A549 (cell line): ENCODE data around the gene LHX1. TPM values are rescaled to one million over a fixed set of nuclear protein-coding genes. Genes with fewer than 3 reads are reported as not detected.
A peak's percentile ranks its signal among the peaks of the same experiment; 100 is the strongest.

Source experiments
- ATAC-seq, 2 experiments: fragments of 200-7000 bp in 1 of 2; fragments of >200 bp in 1 of 2; cut with Nextera tagmentation in 1 of 2; cut with Tn5 transposase in 1 of 2; 3 replicates each; pipeline versions ENCODE4 v1.8.0 to v1.9.1; 2018 to 2020; ENCODE audit warnings: mild to moderate bottlenecking in 1 of 2, moderate library complexity in 1 of 2
- CTCF ChIA-PET: fragments of 300-600 bp; sonication (Branson Sonifier 250); formaldehyde crosslinking; extraction: SDS; loops from one replicate; lab custom pipeline; 2021; ENCODE audit warnings: antibody characterized with exemption, inconsistent platforms; lab: Yijun Ruan, JAX
- POLR2A ChIA-PET: fragments of 350-600 bp; formaldehyde crosslinking; extraction: SDS; loops from one replicate; lab custom pipeline; 2021; ENCODE audit warnings: antibody characterized with exemption, inconsistent platforms; lab: Yijun Ruan, JAX
- DNase-seq, 2 experiments: peaks; one replicate each; pipeline versions ENCODE4 v3.0.0 to v3.0.0-alpha.2; 2011 to 2016; ENCODE audit warnings: low read depth in 1 of 2, low spot score in 1 of 2
- FAIRE-seq: peaks from 2 replicates; lab custom pipeline; 2011; peaks lifted over from hg19 to GRCh38; lab: Jason Lieb, UNC
- H3K27ac ChIP-seq, 2 experiments: fragments of >200 bp; sonication (Bioruptor Twin); formaldehyde crosslinking; 3 replicates each; pipeline ENCODE4 v1.5.1; 2016 to 2017
- H3K4me1 ChIP-seq: fragments of >200 bp; sonication (Bioruptor Twin); formaldehyde crosslinking; 3 replicates; pipeline ENCODE4 v1.6.1; 2016
- H3K4me2 ChIP-seq: fragments of >200 bp; sonication (Bioruptor Twin); formaldehyde crosslinking; 3 replicates; pipeline ENCODE4 v1.6.1; 2016
- H3K4me3 ChIP-seq: fragments of >200 bp; sonication (Bioruptor Twin); formaldehyde crosslinking; 3 replicates; pipeline ENCODE4 v1.5.1; 2016
- H3K9me3 ChIP-seq: fragments of >200 bp; sonication (Bioruptor Twin); formaldehyde crosslinking; 3 replicates; pipeline ENCODE4 v1.6.1; 2016
- CBX8 ChIP-seq: fragments of 200-600 bp; sonication (generic); IDR thresholded peaks from 2 replicates; pipeline ENCODE4 v1.6.1; 2016
- CHD2 ChIP-seq: fragments of 150-350 bp; IDR thresholded peaks from 2 replicates; pipeline ENCODE4 v1.6.1; 2014; ENCODE audit warnings: low read length; ENCODE audit not compliant: partially characterized antibody
- CHD4 ChIP-seq: fragments of 200-600 bp; sonication (generic); IDR thresholded peaks from 2 replicates; pipeline ENCODE4 v1.6.1; 2016; ENCODE audit warnings: antibody characterized with exemption, mild to moderate bottlenecking, borderline replicate concordance
- FOSB ChIP-seq: fragments of 250-450 bp; sonication (Bioruptor Pico); IDR thresholded peaks from 2 replicates; pipeline ENCODE4 v1.5.0; 2020; ENCODE audit warnings: mild to moderate bottlenecking, moderate library complexity
- FOSL2 ChIP-seq, 2 experiments: fragments of 450-650 bp in 1 of 2; fragments of >200 bp in 1 of 2; sonication (Bioruptor Twin) in 1 of 2; formaldehyde crosslinking; IDR thresholded peaks; 2 replicates each; pipeline versions ENCODE4 v1.5.0 to v1.6.1; 2016 to 2020; ENCODE audit warnings: mild to moderate bottlenecking in 1 of 2, moderate library complexity in 1 of 2
- HEYL ChIP-seq: fragments of 250-450 bp; sonication (Bioruptor Pico); IDR thresholded peaks from 2 replicates; pipeline ENCODE4 v1.8.0; 2021; ENCODE audit warnings: mild to moderate bottlenecking, moderate library complexity
- HOXA7 ChIP-seq: fragments of 250-450 bp; sonication (Bioruptor Pico); IDR thresholded peaks from 2 replicates; pipeline ENCODE4 v1.5.0; 2020; ENCODE audit warnings: mild to moderate bottlenecking, moderate library complexity
- HOXB13 ChIP-seq: fragments of 250-450 bp; sonication (Bioruptor Pico); IDR thresholded peaks from 2 replicates; pipeline ENCODE4 v1.5.0; 2020; ENCODE audit warnings: low read depth, mild to moderate bottlenecking, moderate library complexity
- HOXB5 ChIP-seq: fragments of 250-450 bp; sonication (Bioruptor Pico); IDR thresholded peaks from 2 replicates; pipeline ENCODE4 v1.5.0; 2020; ENCODE audit warnings: mild to moderate bottlenecking, moderate library complexity
- JUNB ChIP-seq: fragments of >200 bp; sonication (Bioruptor Twin); formaldehyde crosslinking; IDR thresholded peaks from 2 replicates; pipeline ENCODE4 v1.6.1; 2016
- KDM5A ChIP-seq: fragments of 200-600 bp; sonication (generic); IDR thresholded peaks from 2 replicates; pipeline ENCODE4 v1.6.1; 2016; ENCODE audit warnings: antibody characterized with exemption, mild to moderate bottlenecking
- MYC ChIP-seq: IDR thresholded peaks from 2 replicates; pipeline ENCODE4 v1.6.1; 2012; ENCODE audit warnings: mild to moderate bottlenecking, inconsistent platforms, low read length, improper control_type of control experiment, borderline replicate concordance
- NR3C1 ChIP-seq: fragments of >200 bp; sonication (Bioruptor Twin); formaldehyde crosslinking; IDR thresholded peaks from 3 replicates; pipeline ENCODE4 v1.6.1; 2017
- POLR2A ChIP-seq: IDR thresholded peaks from 2 replicates; pipeline ENCODE4 v1.6.1; 2012; ENCODE audit warnings: mild to moderate bottlenecking, low read length
- RNF2 ChIP-seq: fragments of 200-600 bp; sonication (generic); IDR thresholded peaks from 2 replicates; pipeline ENCODE4 v1.6.1; 2016; ENCODE audit warnings: low read depth, mild to moderate bottlenecking, antibody characterized with exemption, moderate library complexity, borderline replicate concordance
- SMC3 ChIP-seq: fragments of >200 bp; sonication (Bioruptor Twin); formaldehyde crosslinking; IDR thresholded peaks from 3 replicates; pipeline ENCODE4 v1.6.1; 2018; ENCODE audit warnings: inconsistent platforms
- TFCP2L1 ChIP-seq: fragments of 250-450 bp; sonication (Bioruptor Pico); IDR thresholded peaks from 2 replicates; pipeline ENCODE4 v1.5.0; 2021; ENCODE audit warnings: mild to moderate bottlenecking
- ZC3H11A ChIP-seq: fragments of 450-650 bp; IDR thresholded peaks from 2 replicates; pipeline ENCODE4 v1.6.1; 2014; ENCODE audit warnings: antibody characterized with exemption, mild to moderate bottlenecking
- ZNF302 ChIP-seq: fragments of 250-450 bp; sonication (Bioruptor Pico); IDR thresholded peaks from 2 replicates; pipeline ENCODE4 v1.9.0; 2021; ENCODE audit warnings: inconsistent platforms, mild to moderate bottlenecking, moderate library complexity
- ZSCAN20 ChIP-seq: fragments of 250-450 bp; sonication (Bioruptor Pico); IDR thresholded peaks from 2 replicates; pipeline ENCODE4 v1.8.0; 2022; ENCODE audit warnings: mild to moderate bottlenecking, moderate library complexity
- WGBS: methylation state at CpG from one replicate; pipeline ENCODE4 v1.1.6; 2017; ENCODE audit errors: missing lambda C conversion rate; 5-methylcytosine and 5-hydroxymethylcytosine counted together
- polyA plus RNA-seq, 4 experiments: library from polyadenylated mRNA; depleted of rRNA in 3 of 4; stranded (reverse); fragments of >200 nt; fragmentation: RNase III in 1 of 4; extraction: RNeasy Plus Mini Kit Qiagen cat#74134 plus additional on column Dnase treatment in 1 of 4; gene quantifications; 2 replicates in 3 of 4; 3 replicates in 1 of 4; pipeline ENCODE4 v1.2.3, GENCODE V29; 2011 to 2017
- TF ChIP-seq, protein P1 (sequence below): IDR thresholded peaks from 2 replicates; pipeline ENCODE4 v1.6.1; 2012; ENCODE audit warnings: low read depth, borderline replicate concordance
- TF ChIP-seq, protein P2 (sequence below): fragments of 200-600 bp; sonication (generic); IDR thresholded peaks from 2 replicates; pipeline ENCODE4 v1.6.1; 2016; ENCODE audit warnings: antibody characterized with exemption, mild to moderate bottlenecking, moderate library complexity
- TF ChIP-seq, protein P3 (sequence below): fragments of >200 bp; sonication (Bioruptor Twin); formaldehyde crosslinking; IDR thresholded peaks from 3 replicates; pipeline ENCODE4 v1.6.1; 2016
- TF ChIP-seq, protein P4 (sequence below): fragments of 450-650 bp; IDR thresholded peaks from 2 replicates; pipeline ENCODE4 v1.6.1; 2014; ENCODE audit warnings: antibody characterized with exemption
- TF ChIP-seq, protein P5 (sequence below): IDR thresholded peaks from 2 replicates; pipeline ENCODE4 v1.6.1; 2012

Gene LHX1
- polyA plus RNA-seq, 2 of the 4 experiments (the other 2 are of a cell fraction): 0.53 to 2.2 TPM

DNA sequence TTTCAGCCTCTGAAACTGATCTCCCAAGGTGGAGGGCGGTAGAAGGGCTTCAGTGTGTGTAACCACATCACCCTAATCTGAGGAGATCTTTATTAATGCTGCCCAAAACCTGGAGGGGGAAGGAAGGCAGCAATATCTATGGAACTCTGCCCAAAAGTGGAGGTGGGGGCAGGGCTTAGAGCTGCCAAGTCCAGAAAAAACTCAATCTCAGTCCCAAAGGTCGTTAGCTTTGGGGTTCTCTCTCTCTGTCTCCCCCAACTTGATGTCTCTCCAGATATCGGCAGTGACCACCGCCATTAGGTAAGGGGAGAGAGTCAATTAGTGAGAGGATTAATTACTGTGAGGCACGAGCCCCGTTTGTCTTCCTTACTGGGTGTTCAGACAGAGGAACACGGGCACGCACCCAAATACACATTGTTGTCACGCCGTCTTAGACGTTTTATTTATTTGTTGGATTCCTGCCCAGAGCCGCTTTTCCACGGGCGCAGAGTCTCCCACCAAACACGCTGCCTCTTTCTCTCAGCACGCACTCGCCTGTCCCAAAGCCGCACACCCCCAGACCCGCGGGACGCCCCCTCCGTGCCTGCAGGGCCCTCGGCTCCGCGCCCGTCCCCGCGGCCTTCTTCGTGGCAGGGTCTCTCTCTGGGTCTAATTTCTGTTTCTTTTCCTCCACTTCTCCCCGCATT, 5.4 kb upstream of the LHX1 start:
- no peak for FAIRE-seq
- Histone ChIP-seq H3K4me3 (no peak overlapping the region), H3K4me1 (peaks cover 12% of the 10 kb centered on the region), H3K27ac (peak overlapping the region in 1 of 2 experiments; percentile 11; a peak in 1 of 6 replicates), H3K4me2 (no peak overlapping the region), H3K9me3 (no peaks in the 10 kb centered on the region)
- CTCF ChIA-PET: interaction anchor here (1.1 to 3.5 kb wide), 4 partner anchors 9 to 353 kb away, joined by 3 to 13 read pairs (median 7); no protein-coding TSS in a partner anchor
- no peak for DNase-seq
- 68% methylated on average over 30 of the region's 30 CpGs for WGBS
- ATAC-seq: no peak
- TF ChIP-seq CHD4 (no peak), ZNF302 (CRISPR knock-in tag) (no peak), HOXB5 (no peak), CBX8 (no peak), KDM5A (no peak), FOSB (CRISPR knock-in tag) (no peak), FOSL2 (IDR thresholded peaks at IDR 0.05) (no peak), FOSL2 (CRISPR knock-in tag; IDR thresholded peaks at IDR 0.05) (no peak), POLR2A (no peak)
- TF ChIP-seq, protein P1, sequence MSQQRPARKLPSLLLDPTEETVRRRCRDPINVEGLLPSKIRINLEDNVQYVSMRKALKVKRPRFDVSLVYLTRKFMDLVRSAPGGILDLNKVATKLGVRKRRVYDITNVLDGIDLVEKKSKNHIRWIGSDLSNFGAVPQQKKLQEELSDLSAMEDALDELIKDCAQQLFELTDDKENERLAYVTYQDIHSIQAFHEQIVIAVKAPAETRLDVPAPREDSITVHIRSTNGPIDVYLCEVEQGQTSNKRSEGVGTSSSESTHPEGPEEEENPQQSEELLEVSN: no peak
- POLR2A ChIA-PET: no interaction called here

DNA sequence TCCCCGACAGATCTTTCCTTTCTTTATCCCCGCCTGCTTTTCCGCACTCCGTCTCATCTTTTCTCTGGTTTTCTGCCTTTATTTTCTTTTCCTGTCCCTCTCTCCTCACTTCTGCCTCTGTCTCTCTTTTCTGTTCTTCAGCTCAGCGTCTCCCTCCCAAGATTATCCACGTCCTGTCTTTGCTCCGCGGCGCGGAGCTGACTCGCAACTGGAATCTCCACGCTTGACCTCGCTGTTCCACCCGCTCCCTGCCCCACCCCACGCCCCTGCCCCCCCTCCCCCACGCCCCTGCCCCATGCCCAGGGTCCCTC, 4.9 kb upstream of the LHX1 start:
- ATAC-seq (no peak), FAIRE-seq (no peak)
- no peak overlapping the region for H3K4me3 ChIP-seq
- H3K27ac ChIP-seq: no peak overlapping the region
- H3K4me2 ChIP-seq: no peak overlapping the region
- WGBS: 88% methylated on average over 14 of the region's 16 CpGs
- no peak for TF ChIP-seq TFCP2L1 (CRISPR knock-in tag)
- no peak for TF ChIP-seq JUNB
- TF ChIP-seq MYC: no peak
- no peak for TF ChIP-seq NR3C1
- TF ChIP-seq, protein P2, sequence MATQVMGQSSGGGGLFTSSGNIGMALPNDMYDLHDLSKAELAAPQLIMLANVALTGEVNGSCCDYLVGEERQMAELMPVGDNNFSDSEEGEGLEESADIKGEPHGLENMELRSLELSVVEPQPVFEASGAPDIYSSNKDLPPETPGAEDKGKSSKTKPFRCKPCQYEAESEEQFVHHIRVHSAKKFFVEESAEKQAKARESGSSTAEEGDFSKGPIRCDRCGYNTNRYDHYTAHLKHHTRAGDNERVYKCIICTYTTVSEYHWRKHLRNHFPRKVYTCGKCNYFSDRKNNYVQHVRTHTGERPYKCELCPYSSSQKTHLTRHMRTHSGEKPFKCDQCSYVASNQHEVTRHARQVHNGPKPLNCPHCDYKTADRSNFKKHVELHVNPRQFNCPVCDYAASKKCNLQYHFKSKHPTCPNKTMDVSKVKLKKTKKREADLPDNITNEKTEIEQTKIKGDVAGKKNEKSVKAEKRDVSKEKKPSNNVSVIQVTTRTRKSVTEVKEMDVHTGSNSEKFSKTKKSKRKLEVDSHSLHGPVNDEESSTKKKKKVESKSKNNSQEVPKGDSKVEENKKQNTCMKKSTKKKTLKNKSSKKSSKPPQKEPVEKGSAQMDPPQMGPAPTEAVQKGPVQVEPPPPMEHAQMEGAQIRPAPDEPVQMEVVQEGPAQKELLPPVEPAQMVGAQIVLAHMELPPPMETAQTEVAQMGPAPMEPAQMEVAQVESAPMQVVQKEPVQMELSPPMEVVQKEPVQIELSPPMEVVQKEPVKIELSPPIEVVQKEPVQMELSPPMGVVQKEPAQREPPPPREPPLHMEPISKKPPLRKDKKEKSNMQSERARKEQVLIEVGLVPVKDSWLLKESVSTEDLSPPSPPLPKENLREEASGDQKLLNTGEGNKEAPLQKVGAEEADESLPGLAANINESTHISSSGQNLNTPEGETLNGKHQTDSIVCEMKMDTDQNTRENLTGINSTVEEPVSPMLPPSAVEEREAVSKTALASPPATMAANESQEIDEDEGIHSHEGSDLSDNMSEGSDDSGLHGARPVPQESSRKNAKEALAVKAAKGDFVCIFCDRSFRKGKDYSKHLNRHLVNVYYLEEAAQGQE: no peak
- TF ChIP-seq, all 56 proteins: peak for 0
- DNase-seq: no peak
- peaks cover 12% of the 10 kb centered on the region for H3K4me1 ChIP-seq
- ChIA-PET CTCF (interaction anchor here (1.7 to 3.5 kb wide), 2 partner anchors 10 to 115 kb away, joined by 9 to 13 read pairs; no protein-coding TSS in a partner anchor), POLR2A (no interaction called here)
- H3K9me3 ChIP-seq: no peaks in the 10 kb centered on the region

DNA sequence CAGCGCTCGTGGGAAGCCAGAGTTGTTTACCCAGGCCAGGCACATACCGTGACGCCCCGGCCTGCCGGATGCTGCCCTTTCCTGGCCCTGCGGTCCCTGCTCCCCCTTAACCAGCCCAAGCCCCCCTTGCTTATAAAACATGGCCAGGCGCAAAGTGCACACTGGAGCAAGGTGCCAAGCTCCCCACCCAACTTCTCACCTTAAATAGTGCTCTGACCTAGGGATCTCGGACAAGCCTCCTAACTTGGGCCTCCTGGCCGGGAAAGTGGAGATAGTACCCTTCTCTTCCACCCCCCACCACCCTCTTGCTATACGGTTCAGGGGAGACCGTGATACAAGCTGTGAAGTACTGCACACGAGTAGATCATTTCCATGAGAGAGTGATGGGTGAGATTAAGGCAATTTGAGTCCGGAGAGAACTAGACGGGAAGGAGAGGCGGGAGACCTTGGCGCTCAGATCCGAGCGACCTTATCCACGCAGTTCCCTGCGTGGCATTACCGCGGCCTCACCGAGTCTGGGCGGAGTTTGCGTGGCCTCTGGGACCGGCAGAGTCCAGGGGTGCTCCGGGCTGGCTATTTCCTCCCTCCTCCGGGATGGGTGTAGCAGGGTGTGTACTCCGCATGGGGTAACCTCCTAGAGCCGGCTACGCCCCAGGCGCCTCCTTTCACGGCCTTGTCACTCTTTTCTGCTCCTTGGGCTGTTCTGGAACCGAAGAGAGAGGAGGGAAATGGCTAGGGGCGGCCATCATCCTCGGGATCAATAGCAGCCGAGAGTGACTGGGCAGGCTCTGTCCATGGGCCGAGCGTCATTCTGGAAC, 4.4 kb upstream of the LHX1 start:
- WGBS: 91% methylated on average over 35 of the region's 40 CpGs
- DNase-seq: no peak
- no peak for FAIRE-seq
- POLR2A ChIA-PET: interaction anchor here (0.7 kb wide), 1 partner anchor 12 kb away, joined by 3 read pairs; no protein-coding TSS in a partner anchor
- no peak overlapping the region for H3K27ac ChIP-seq
- ATAC-seq: no peak
- peaks cover 12% of the 10 kb centered on the region for H3K4me1 ChIP-seq
- H3K4me2 ChIP-seq: no peak overlapping the region
- no peak overlapping the region for H3K4me3 ChIP-seq
- H3K9me3 ChIP-seq: no peaks in the 10 kb centered on the region
- CTCF ChIA-PET: interaction anchor here (1.0 to 3.5 kb wide), 7 partner anchors 9 to 307 kb away, joined by 3 to 13 read pairs (median 6); no protein-coding TSS in a partner anchor
- TF ChIP-seq SMC3 (no peak), HOXA7 (CRISPR knock-in tag) (no peak), FOSL2 (IDR thresholded peaks at IDR 0.05) (no peak), FOSL2 (CRISPR knock-in tag; IDR thresholded peaks at IDR 0.05) (no peak), MYC (no peak), HEYL (CRISPR knock-in tag) (no peak), ZSCAN20 (CRISPR knock-in tag) (no peak), RNF2 (no peak), ZC3H11A (no peak), CHD2 (no peak), HOXB13 (CRISPR knock-in tag) (no peak)
- TF ChIP-seq, protein P3, sequence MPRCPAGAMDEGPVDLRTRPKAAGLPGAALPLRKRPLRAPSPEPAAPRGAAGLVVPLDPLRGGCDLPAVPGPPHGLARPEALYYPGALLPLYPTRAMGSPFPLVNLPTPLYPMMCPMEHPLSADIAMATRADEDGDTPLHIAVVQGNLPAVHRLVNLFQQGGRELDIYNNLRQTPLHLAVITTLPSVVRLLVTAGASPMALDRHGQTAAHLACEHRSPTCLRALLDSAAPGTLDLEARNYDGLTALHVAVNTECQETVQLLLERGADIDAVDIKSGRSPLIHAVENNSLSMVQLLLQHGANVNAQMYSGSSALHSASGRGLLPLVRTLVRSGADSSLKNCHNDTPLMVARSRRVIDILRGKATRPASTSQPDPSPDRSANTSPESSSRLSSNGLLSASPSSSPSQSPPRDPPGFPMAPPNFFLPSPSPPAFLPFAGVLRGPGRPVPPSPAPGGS: no peak
- TF ChIP-seq, protein P4, sequence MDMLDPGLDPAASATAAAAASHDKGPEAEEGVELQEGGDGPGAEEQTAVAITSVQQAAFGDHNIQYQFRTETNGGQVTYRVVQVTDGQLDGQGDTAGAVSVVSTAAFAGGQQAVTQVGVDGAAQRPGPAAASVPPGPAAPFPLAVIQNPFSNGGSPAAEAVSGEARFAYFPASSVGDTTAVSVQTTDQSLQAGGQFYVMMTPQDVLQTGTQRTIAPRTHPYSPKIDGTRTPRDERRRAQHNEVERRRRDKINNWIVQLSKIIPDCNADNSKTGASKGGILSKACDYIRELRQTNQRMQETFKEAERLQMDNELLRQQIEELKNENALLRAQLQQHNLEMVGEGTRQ: no peak
- TF ChIP-seq, protein P5, sequence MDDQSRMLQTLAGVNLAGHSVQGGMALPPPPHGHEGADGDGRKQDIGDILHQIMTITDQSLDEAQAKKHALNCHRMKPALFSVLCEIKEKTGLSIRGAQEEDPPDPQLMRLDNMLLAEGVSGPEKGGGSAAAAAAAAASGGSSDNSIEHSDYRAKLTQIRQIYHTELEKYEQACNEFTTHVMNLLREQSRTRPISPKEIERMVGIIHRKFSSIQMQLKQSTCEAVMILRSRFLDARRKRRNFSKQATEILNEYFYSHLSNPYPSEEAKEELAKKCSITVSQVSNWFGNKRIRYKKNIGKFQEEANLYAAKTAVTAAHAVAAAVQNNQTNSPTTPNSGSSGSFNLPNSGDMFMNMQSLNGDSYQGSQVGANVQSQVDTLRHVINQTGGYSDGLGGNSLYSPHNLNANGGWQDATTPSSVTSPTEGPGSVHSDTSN: no peak
